ENCODE data around the gene QRFP.
A peak's percentile ranks its signal among the peaks of the same experiment; 100 is the strongest.

QRFP gene

DNA sequence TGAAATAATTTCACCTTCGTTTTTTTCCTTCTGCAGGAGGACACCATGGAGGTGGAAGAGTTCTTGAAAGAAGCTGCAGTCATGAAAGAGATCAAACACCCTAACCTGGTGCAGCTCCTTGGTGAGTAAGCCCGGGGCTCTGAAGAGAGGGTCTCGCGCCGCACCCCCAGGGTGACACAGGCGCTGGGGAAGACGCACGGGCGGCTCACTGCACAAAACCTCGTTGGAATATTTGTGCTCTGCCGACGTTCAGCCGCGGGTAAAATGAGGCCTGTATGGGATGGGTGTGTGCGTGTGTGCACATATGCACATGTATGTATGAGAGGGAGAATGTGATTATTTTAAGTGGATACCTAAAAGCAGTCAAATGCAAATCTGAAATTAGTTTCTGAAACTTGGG, 24.5 kb downstream of the QRFP start:
- DNase-seq (ENCODE audit: low read depth in 2 of 2), result no peak

DNA sequence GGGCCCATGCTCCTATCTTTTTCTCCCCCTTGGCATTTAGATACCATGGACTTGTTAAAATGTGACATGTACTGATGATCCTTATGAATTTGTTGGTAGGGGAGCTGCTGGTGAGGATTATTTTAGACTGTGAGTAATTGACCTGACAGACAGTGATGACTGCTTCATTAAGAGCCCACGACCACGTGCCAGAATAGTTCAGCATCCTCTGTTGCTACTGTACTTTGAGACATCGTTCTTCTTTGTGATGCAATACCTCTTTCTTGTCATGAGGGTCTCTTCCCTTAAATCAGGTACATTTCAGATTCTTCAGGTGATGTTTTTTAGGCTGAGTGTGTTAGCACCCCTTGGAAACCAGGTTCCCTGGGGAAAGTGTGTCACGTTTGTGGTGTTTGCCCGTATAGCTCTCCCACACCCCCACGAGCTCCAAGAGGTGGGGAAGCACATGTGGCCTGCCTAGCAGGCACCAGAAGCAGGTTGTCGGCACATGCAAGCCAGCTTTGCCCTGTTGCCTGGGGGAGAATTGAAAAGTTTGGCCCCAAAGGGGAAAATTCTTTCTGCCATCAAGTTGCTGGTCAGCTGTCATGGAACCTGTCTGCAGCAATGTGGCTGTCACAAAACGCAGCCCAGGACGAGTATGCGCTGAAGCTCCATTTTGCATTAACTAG, 25.1 kb downstream of the QRFP start:
- no peak for DNase-seq (ENCODE audit: low read depth in 2 of 2)

DNA sequence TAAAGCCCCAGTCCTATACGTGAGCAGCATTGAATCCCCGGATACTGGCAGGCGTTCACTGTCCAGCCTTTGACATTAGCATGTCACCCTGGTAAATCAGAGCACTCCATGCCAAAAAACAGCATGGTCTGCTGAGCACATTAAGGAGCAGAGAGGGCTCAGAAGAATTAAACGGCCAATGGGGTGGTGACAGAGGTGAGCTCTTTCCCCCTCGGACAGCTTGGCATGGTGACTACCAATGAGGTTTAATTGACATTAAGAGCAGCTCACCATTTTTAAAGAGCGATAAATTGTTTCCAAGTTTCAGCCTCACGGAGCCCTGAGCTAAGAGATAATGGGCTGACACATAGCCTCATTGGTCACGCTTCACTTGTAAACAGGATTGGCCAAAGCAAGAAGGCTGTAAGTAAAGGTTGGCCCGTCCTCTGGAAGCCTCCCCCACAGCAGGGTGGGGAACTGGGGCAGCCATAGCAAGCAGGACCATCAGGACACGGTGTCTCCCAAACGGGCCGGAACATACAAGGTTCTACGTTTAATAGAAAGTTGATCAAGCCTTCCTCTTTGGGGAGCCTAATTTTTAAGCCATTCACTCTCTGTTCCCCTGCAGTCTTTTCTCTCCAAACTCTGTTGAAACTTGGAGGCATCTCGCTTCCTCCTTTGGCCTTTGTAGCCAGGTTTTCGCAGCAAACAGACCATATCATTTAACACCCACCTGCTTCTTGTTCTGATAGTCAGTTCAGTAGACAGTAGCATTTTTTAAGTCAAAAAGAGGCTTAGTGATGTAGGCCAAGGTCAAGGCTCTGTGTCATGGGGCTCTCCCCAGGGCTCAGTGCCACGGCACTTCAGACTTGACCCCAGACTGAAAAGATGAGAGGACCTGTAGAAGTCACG, 25.9 kb downstream of the QRFP start:
- DNase-seq (ENCODE audit: low read depth in 2 of 2), result no peak

DNA sequence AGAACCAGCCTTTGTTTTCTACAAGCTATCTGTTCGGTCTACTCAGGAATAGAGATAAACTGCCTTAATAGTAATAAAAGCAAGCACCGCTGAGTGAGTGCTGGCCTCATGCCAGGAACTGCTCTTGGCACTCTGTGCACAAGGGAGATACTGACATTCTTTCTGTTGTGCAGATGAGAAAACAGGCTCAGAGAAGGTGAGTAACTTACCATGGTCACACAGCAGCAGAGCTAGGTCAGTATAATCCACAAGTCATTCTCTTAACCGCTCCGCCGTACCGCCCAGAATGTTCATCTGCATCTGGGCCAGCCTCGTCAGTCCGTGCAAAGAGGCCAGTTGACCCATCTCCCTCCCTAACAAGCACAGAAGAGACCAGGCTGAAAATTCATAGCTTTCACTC, 27.4 kb downstream of the QRFP start:
- DNase-seq (ENCODE audit: low read depth in 2 of 2), result no peak

DNA sequence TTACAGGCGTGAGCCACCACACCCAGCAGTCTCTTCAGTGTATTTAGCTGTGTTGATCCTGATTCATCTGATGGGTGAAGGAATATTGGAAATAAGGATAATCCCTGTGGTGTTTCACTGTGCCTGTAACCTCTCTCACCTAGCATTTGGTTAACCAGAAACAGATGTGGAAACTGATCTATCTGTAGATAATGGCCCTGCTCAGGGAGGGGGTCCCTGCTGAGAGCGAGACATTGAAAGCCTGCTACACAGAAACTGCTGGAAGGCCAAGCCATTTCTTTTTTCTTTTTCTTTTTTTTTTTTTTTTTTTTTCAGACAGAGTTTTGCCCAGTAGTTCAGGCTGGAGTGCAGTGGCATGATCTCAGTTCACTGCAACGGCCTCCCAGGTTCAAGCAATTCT, 28.4 kb downstream of the QRFP start:
- DNase-seq (ENCODE audit: low read depth in 2 of 2), result no peak

DNA sequence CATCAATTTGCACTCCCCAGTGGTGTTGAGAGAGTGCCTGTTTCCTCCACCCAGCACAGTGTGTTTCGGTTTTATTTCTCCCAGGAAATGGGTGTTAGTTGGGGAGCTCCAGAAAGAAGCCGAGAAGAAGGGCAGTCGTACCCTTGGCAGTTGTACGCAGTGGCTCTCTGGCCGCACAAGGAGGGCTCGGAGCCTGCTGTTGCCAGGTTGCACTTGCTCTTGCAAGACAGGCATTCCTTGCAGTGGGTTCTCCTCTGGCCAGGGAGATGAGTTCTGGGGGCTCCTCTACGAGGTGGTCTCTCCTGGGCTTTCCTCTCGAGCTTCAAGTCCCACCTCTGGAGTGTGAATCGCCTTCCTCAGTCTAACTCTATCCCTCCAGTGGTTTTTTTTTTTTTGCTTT, 29.1 kb downstream of the QRFP start:
- no peak for DNase-seq (ENCODE audit: low read depth in 2 of 2)

DNA sequence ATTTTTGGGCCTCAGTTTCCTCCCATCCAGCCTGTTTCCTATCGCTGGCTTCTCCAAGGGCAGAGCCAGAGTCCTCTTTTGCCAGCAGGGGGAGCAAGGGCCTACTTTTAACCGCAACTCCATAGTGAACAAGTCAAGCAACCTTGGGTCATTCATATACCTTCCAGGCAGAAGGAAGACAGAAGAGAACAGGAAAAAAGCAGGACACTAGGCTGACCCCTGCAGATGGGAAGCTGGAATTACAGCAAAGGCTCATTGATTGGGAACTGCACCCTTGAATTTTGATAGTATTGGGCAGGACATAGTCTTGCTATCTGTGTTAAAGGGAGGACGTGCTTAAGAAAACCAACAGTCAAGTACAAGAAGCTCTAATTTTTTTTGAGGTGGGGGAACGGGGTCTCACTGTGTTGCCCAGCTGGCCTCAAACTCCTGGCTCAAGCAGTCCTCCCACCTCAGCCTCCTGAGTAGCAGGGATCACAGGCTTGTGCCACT, 30.1 kb downstream of the QRFP start:
- peak; percentile 43 to 50 for DNase-seq (ENCODE audit: low read depth in 2 of 2)

DNA sequence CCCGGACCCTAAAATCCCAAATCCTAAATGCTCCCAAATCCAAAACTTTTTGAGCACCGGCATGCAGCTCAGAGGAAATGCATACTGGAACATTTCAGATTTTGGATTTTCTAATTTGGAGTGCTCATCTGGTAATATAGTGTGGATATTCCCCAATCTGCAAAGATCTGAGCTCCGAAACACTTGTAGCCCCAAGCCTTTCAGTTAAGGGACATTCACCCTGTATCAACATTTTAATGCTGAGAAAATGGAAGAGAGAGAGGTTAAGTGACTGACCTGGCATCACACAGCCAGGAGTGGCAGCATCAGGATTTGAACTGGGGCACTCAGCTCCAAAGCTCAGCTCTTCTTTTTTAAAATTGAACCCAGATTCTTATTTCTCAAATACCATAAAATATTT, 30.7 kb downstream of the QRFP start:
- DNase-seq (ENCODE audit: low read depth in 2 of 2), result no peak

DNA sequence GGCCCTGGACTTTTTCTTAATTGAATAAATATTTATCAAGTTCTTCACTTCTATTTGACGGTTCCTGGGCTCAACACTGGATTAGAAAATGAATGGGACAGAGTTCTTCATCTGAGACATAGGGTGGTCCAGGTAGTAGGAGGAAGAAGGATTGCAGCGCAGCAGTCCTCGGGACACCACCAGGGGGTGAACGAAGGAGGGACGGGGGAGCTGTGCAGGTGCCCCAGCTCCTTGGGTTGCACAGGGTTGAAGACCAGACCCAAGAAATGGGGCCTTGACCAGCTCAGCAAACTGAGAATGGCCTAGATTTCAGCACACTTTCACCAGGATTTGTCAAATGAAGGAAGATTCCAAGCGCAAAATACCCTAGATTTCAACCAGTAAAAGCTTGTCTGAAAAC, 32.1 kb downstream of the QRFP start:
- no peak for DNase-seq (ENCODE audit: low read depth in 2 of 2)

DNA sequence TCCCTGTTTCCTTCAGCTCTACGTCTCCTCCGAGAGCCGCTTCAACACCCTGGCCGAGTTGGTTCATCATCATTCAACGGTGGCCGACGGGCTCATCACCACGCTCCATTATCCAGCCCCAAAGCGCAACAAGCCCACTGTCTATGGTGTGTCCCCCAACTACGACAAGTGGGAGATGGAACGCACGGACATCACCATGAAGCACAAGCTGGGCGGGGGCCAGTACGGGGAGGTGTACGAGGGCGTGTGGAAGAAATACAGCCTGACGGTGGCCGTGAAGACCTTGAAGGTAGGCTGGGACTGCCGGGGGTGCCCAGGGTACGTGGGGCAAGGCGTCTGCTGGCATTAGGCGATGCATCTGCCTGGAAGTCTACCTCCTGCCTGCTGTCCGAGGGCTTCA, 33.9 kb downstream of the QRFP start:
- DNase-seq (ENCODE audit: low read depth in 2 of 2), result no peak

DNA sequence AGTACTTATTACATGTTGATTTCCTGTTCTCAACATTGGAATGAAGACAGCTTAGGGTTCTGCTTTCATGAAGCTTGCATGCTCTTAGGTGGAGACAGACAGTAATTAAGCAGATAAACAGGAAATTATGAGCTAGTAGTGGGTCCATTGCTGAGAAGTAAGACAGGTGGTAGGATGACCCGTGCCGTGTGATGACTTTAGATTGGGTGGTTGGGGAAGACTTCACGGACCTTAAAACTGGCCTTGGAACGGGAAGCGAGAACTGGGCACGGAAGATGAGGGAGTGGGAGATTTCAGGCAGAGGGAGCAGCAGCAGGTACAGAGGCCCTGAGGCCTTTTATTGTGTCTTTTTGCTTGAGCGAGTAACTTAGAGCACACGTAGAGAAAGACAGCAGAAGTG, 34.4 kb downstream of the QRFP start:
- no peak for DNase-seq (ENCODE audit: low read depth in 2 of 2)

DNA sequence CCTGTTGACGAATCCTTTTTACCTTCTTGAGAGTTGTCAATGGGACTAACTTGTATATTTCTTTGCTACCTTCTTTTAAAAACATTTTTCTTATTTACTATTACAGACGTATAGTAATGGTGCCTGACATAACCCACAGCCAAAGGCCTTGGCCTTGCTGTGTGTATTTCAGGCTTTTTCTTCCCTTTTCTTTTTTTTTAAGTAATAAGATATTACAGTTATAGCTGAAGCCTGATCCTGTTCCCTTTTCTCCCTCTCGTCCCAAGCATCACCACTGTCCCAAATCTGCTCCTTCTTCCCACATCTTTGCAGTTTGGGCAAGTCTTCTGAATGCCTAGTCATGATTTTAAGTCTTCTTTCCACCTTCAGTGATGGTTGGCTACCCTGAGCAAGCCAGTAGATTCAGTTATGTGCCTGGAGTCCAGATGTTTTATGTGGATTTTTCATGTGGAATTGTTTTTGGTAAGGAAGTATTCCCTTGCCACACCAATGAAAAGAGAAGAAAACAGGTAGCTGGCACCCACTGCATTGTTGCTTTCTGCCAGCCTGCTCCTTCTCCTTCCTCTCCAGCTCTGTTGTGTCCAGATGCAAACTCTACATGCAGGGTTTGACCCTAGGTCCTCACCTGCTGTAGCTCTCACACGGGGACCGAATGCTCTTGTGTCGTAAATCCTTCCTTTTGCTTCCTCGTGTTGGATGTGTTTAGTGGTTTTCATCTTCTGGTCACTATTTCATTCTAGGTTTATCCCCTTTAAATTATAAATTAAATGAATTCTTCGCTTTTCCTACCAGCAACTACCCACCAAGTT, 35.0 kb downstream of the QRFP start:
- DNase-seq (ENCODE audit: low read depth in 2 of 2), result no peak

DNA sequence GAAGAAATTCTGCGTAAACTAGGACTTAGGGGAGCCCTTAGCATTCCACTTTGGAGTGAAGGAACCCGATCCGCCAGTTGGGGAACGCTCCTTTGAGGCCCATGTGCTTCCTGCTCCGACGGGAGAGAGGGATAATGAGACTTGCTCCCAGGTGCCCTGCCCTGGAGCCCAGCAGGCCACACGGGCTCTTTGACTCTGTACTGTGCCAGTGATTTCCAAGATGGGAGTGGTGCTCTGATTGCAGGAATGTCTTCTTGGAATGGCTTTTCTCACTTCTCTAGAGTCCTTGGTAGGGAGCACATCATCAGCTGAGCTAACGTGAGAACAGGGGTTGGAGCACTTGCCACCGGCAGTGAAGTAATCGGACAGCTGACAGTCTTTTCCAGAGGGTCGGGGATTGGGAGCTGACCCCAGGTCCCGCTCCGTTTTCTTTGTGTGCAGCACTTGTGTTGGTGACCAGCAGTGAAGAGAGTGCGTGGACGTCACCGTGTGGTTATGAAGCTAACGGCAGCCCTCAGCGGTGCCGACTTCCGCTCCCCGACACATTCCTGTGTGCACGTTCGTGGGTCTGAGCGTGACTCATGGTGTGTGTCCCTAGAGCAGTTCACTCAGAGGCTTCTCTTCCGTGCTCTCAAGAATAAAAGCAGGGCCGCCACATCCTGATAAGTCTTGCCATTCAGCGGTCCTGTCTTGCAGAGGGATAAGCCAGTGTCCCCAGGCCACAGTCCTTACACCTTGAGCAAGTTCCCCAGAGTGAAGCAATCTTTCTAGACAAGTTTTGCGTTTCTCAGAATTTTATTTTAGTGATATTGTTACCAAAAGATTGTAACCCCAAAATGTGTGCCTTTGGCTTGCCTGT, 35.9 kb downstream of the QRFP start:
- no peak for DNase-seq (ENCODE audit: low read depth in 2 of 2)

DNA sequence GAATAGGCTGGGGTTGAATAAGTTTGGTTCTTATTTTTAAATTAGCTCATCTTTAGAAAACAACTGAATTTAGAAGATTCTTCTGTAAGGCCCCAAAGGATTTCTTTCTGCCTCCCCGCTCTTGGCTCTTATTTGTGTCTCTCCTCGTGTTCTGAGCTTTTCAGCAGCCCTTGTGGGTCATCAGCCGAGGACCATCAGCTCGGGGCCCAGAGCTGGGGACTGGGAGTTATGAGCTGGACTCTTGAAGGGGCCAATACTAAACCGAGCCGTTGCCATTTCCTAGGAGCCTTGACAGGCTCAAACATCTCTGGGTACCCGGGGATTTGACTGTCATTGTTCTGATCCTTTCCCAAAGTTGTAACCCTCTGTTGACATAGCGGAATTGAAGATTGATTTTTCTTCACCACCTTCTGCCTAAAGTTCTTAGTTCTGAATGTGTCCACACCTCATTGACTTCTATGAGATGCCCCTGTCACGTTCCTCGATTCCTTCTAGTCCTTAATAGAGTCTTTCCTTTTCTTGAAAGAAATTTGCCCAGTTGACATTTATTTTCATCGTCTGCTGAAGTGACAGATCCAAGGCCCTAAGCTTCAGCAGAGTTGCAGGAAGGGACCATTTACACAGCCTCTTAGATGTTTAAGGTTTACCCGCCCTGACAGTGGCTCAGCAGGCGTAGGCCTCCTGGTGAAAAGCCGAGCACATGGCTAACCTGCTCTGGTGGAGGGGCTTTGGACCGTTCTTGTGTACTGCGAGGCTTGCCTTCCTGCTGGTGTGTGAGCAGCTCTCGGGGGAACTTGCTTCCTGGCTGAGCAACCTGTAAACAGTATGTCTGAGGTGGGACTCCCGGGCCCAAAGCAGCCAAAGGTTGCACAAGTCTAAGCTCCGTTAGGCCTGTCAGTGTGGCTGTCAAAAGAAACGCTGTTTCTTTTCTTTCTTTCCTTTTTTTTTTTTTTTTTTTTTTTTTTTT, 37.6 kb downstream of the QRFP start:
- no peak for DNase-seq (ENCODE audit: low read depth in 2 of 2)

DNA sequence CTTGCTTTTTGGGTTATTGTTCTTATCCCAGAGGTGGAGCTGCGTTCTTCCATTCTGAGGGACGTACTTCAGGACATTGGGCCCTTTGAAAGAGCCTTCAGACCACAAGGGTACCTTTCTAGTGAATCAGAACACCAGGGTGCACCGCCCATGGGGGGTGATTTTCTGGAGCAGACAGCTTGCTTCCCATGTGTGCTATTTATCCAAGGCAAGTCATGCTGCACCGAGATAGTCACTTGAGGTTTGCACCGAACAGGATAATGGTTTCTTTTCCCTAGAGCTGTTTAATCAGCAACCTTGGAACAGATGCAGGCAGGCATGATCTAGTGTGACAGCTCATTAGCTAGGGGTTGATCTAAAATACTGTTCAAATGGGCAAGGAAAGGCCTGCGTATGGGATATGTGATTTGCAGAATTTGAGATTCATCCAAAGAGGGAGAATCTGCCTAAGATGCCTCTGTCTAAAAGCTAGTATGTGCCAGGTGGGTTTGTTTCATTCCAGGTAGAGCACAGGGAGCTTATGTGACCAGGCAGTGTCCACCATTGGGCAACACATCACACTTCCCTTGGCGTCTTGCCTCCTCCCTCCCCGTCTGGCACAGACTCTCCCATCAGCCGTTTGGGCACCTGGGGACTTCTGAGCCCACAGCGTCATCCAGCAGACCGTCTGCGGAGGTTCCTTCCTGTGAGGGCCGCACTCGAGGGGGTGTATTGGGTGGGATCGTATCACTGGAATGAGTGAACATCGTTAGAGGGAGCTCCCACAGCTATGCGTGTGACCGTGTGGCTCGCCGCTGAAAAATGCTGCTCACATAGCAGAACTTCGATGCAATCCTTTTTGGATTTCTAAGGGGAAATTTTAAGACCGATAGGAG, 38.5 kb downstream of the QRFP start:
- no peak for DNase-seq (ENCODE audit: low read depth in 2 of 2)

DNA sequence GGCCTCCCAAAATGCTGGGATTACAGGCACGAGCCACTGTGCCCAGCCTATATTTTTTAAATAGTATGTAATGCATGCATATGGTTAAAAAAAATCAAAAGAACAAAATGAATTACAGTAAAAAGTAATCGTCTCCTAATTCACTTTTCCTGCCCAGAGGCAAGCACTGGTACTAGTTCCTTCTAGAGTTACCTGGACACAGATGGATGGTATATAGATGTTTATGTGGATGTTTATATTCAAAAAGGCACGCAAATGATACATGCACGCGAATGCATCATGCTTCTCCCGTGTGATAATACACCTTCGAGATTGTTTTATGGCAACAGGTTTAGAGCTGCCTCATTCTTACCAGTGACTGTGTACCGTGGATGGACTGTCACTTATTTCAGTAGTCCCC, 40.1 kb downstream of the QRFP start:
- no peak for DNase-seq (ENCODE audit: low read depth in 2 of 2)

DNA sequence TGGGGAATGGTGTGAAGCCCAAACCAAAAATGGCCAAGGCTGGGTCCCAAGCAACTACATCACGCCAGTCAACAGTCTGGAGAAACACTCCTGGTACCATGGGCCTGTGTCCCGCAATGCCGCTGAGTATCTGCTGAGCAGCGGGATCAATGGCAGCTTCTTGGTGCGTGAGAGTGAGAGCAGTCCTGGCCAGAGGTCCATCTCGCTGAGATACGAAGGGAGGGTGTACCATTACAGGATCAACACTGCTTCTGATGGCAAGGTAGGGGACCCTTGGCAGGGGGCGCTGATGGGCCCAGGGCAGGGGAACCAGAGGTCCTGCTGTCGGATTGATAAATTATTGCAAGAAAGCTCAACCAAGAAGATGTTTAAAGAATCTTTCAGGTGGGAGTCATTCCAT, 41.8 kb downstream of the QRFP start:
- no peak for DNase-seq (ENCODE audit: low read depth in 2 of 2)

DNA sequence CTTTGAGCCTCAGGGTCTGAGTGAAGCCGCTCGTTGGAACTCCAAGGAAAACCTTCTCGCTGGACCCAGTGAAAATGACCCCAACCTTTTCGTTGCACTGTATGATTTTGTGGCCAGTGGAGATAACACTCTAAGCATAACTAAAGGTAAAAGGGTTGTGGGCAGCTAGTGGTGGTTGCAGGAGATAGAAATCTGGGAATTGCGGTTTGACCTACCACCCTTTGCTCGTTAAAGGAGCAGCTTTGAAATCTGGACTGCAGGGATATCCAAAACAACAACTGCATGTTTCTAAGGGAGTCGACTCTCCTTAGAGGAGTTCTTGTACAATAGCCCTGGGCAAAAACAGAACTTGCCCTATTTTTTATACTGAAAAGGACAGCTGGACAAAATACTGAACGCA, 42.5 kb downstream of the QRFP start:
- DNase-seq (ENCODE audit: low read depth in 2 of 2), result no peak

DNA sequence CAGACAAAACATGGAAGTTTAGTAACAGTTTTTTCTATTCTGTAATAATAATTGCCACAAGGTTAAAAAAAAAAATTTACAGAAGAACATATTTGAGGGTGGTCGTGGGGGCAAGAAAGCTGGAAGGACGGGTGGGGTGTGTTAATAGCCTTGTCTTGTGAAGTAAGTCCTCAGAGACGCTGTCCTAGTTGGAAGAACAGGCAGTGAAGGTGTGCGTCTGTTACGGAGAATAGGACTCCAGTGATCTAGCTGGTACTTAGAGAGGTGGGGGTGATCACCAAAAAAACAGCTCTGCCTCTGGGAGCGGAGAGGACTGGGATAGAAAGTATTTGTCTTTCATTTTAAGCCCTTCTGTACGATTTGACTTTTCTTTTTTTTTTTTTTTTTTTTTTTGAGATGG, 43.8 kb downstream of the QRFP start:
- no peak for DNase-seq (ENCODE audit: low read depth in 2 of 2)

Measured in stimulated activated CD4-positive, alpha-beta T cell treated with anti-CD3 and anti-CD28 coated beads, Interleukin-4, amount 100 ng/mL, for 48 hours (primary cell).